ENCODE results near the gene CXCR2.

DNA sequence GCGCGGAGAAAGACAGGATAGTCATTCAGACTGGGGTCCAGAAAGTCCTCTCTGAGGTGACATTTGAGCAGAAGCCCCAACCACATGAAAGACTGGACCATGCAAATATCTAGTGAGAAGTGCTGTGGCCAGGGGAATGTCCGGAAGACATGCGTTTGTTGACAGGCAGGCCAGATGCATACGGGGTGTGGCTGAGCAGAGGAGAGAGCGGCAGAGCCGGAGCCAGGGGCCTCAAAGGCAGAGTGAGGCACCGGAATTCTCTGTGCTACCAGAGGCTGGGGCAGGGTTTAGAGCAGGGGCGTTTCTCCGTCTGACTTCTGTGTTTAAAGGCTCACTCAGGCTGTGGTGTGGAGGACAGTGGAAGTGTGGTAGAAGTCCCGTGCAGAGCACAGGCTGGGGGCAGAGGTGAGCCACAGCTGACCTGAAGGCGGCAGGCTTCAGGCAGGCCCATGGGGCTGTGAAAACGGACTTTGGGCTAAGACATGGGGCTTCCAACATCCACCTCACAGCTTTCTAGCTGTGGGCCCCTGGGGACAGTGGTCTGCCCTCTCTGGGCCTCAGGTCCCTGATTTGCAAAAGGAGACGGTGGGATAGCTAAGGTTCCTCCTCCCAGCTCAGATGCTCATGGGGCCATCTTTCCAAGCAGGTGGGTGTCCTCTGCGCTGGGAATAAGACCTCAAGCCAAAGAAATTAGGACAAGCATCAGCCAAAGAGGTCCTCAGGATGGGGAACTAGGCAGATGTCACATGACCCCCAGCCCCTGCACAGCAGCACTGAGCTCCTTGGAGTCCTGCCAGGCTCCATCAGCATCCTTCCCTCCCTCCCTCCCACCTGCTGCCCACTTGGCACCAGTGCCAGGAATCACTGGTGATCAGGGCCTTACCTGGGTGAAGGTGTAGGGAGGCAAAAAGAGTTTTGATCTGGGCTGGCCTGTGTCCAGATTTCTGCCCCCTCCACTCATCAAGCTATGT, 45.6 kb upstream of the CXCR2 start:
- TF ChIP-seq EZH2 (IDR thresholded peaks at IDR 0.05; ENCODE audit: low read length, unreplicated experiment): no peak
- TF ChIP-seq CTCF (conservative IDR thresholded peaks at IDR 0.05; ENCODE audit: low read depth, low read length): no peak
- no peak for TF ChIP-seq EZH2phosphoT487 (IDR thresholded peaks at IDR 0.05; ENCODE audit: borderline replicate concordance, low read length)

Data from PC-3 (cell line).